NCI-H526 (cell line): ENCODE results near the gene CHRNG.

Experiments
- DNase-seq, 2 experiments: peaks; one replicate each; lab custom pipeline; 2025; lab: John Stamatoyannopoulos, UW

The CHRNG gene

DNA sequence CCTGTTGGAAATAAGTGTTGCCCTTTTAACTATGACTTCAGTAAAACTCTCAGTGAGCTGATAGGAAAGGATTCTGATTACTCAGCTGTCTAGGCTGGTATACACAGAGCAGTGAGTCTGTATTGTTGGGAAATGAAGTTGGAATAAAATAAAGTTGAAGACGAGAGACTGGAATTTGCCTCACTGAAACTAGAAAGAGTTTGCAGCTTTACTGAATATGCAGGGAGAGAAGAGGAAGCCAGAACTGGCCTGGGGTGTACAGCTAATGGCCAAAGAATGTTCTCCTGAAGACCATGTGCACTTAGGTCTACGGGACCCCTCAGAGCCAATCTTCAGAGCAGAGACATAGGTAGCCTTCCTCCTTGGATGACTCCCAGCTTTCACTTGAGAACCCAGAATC lies 37.5 kb downstream of the CHRNG start:
- DNase-seq, result no peak

DNA sequence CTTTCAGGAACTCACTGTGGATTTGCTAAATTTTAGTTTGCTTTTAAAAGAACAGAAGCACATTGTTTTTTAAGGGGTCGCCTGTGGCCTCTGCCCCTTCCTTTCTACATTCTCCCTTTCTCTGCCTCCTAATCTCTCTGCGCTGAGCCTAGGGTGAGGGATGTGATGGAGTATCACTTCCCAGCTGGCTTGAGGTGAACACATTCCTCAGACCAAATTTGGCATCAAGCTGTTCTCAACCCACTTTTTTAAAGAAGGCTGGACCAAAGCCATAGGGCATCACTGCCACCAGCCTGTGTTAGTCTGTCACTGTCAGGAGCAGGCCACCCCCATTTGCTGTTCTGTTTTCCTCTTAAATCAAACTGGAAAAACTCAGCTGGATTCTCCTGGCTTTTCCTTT lies 38.3 kb downstream of the CHRNG start:
- no peak for DNase-seq

DNA sequence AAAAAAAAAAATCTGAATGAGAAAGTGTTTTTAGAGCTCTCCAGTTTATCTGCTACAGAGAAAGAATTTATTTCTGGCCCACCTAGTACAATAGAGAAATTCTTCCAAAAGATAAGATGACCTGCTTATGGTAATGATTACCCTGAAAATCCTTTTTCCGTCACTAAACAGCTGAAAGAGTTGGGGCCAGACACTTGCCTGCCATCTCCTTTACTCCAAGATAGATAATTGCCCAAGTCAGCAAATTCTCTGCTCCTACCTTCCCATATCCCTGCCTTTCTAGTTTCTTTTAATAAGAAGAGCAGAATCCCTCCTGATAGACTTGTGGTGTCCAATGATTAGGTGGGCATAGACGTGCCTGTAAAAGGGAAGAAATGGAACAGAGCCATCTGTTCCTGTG lies 39.1 kb downstream of the CHRNG start:
- no peak for DNase-seq

DNA sequence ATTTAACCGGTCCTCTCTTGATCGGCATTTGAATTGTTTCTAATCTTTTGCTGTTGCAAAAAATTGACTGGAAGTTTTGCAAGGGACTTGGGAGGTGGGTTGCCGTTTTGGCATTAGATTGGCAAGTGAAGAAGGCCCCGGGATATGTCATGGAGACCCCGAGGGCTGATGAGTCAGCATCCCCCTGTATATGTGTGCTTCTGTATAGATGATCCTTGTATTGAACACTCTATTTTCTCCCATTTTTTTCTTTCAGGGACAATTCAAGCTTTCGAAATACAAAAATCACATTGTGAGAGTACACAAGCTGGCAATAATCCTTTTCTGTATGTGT lies 41.1 kb downstream of the CHRNG start:
- DNase-seq, result no peak

DNA sequence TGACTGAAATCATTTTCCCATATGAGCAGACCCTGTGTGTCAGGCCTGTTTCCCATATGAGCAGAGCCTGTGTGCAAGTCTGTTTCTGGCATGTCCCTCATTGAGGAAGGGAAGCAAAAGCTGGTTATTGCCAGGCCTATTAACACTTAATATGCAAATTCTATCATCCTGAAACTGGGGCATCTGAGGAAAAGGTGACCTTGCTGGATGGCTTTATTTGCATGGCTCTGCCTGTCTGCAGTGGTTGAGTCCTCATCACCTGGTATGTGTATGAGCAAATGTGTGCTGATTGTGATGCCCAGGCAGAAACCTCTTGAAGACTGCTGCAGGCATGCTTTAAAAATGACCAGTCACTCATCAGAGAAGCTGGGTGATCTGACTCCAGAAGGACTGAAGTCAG lies 42.2 kb downstream of the CHRNG start:
- DNase-seq, result peak; percentile 89 to 91

DNA sequence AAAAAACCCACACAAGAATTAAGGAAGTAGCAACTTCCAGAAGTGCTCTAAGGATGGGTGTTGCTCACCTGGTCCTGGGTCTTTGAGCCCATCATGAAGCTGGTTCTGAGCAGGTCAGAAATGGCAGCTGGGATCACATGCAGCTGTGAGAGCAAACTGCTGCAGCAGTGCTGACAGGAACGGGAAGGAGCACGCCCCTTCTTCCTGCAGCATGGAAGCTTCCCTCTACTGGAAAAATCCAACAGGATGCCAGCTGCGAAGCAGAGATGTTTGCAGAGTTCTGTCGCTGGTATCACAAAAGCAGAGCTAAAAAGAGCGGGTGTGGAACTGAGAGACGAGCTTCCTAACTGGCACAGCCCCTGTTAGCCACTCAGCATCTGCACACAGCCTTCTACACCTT lies 44.7 kb downstream of the CHRNG start:
- DNase-seq, result no peak

DNA sequence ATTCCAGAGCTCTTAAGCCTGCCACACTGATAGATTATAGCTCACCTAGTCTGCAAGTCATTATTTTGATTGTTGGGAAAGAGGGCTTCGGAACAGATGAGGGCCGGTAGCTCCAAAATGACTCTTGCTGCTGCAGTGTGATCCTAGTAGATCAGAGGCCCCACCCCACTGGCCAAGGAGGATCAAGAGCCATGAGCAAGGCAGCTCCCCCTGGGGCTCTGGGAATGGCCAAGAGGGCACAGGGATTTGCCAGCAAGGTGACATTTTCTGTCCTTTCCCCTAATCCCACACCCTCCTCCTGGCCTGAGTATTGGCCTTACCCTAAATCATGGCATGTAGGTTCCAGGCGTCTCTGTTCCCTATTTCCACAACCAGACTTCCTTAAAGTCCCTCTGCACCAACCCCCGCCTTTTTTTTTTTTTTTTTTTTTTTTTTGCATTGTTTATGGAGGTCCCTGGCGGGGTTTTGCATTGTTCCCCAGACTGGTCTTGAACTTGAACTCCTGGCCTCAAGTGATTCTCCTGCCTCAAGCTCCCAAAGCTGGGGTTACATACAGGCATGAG lies 47.5 kb downstream of the CHRNG start:
- no peak for DNase-seq

DNA sequence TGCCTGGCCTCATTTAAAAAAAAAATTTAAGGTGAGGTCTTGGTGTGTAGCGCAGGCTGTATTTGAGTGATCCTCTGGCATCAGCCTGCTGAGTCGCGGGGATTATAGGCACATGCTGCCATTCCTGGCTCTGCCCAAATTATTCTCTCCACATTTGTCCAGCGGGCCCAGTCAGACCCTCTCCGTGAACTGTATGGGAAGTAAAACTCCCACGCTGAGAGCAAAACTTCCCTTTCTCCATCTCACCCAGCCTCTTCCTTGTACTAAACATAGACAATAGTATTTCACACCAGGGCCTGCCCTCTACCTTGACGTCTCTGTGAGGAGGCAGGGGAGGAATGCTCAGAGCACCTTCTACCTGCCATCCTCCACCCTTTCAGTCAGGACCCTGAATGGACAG lies 48.0 kb downstream of the CHRNG start:
- DNase-seq, result no peak

DNA sequence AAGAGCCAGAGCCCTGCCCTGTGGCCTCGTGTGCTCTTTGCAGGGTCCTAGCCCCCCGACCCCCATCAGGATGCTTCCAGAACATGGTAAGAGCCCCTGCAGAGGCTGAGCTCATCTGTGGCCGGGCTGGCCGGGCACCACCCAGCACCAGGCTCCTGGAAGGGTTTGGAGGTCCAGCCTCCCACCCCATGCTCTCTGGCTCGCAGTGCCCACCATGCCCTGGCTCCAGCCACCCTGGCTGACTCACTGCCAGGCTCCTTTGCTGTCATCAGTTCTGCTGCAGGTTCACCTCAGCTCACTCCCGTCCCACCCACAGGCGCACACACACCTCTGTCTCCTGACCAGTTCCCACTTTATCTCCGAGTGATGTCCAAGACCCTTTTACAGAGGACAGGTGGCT lies 48.5 kb downstream of the CHRNG start:
- DNase-seq, result no peak

DNA sequence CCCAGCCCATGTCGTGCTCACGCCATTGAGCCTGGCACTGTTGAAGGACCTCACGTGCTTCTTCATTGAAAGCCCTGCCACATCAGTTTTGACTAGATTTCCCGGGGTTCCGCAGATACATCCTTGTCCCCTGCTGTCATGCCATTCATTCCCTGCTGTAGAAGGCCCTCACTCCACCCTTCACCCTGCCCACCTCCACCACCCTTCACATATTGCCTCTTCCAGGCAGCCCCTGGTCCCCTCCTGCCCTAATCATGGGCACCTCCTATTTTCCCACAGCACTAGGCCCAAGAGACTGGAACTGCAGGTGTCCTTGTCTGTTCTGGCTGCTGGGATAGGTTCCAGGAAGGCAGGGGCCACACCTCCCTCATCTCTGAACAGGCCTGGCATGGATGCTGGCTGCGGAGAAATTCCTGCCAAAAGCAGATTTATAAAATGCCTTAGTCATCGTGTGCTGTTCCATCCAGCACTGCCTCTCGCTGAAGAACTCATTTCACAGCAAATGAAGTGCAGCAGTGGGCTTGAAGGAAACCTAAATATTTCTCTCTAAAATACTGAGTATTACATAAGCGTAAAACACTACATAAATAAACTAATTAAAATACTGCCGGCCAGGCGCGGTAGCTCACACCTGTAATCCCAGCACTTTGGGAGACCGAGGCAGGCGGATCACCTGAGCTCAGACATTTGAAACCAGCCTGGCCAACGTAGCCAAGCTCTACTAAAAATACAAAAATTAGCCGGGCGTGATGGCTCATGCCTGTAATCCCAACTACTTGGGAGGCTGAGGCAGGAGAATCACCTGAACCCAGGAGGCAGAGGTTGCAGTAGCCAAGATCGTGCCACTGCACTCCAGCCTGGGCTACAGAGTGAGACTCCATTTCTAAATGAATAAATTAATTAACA lies 49.4 kb downstream of the CHRNG start:
- no peak for DNase-seq

DNA sequence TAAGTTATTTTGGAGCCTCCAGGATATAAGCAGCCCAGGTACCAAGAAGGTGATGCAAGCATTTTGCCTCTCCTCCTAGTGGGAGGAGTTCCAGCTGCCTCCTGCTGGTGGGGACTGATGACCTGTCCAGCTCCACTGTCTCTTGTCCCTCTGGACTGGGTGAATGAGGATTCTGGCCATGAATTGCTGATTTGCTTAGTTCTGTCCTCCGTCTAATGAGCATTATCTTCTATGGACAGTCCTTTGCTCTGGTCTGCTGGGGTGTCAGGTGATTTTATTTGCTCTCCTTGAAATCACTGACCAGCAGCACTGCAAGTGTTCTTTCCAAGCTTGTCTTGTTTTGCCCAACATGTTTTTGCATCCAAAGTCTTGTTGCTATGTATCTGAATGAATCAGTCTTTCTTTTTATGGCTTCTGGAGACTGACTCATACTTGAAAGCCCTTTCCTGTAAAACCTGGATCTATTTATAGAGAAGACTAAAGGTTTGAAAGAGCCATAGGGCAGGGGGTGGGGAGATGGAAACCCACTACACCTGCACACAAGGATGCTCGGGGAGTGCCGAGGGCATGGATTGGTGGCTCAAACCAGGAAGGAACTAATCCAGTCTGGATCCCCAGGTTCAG lies 53.4 kb downstream of the CHRNG start:
- DNase-seq, result no peak

DNA sequence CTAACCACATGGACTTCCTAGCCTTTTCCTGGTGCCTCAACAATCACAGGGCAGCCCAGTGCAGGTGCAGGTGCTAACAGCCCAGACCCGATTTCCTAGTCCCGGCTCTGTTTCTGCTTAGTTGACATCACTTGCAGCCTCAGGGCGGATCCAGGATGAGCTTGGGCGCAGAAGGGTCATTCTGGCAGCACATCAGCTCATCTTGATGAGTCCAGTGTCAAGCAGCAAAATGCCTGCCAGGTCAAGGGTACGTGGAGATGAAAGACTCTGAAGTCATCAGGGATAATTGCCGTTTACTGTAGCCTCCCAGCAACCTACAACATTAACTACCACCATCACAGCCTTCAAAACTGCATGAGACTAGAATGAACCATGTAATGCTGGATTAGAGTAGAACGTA lies 54.5 kb downstream of the CHRNG start:
- DNase-seq, result no peak
